ENCODE data around the gene MACROD2. TPM values are rescaled to one million over a fixed set of nuclear protein-coding genes. Genes with fewer than 3 reads are reported as not detected.

MACROD2 gene
- total RNA-seq, 1 experiment from 2014 or later: 3.7 TPM

- ATAC-seq: no peak
- intact Hi-C loops (cut with micrococcal nuclease): no loop called here
- RAD21 ChIA-PET (ENCODE audit: low non-redundant PET in 1 of 2, low total read pairs in 2 of 2, uncharacterized antibody in 2 of 2, unreplicated experiment in 2 of 2): no interaction called here
- no peak for TF ChIP-seq ZNF274 (IDR thresholded peaks at IDR 0.05; ENCODE audit: low read depth, low read length)
- TF ChIP-seq, protein P1, sequence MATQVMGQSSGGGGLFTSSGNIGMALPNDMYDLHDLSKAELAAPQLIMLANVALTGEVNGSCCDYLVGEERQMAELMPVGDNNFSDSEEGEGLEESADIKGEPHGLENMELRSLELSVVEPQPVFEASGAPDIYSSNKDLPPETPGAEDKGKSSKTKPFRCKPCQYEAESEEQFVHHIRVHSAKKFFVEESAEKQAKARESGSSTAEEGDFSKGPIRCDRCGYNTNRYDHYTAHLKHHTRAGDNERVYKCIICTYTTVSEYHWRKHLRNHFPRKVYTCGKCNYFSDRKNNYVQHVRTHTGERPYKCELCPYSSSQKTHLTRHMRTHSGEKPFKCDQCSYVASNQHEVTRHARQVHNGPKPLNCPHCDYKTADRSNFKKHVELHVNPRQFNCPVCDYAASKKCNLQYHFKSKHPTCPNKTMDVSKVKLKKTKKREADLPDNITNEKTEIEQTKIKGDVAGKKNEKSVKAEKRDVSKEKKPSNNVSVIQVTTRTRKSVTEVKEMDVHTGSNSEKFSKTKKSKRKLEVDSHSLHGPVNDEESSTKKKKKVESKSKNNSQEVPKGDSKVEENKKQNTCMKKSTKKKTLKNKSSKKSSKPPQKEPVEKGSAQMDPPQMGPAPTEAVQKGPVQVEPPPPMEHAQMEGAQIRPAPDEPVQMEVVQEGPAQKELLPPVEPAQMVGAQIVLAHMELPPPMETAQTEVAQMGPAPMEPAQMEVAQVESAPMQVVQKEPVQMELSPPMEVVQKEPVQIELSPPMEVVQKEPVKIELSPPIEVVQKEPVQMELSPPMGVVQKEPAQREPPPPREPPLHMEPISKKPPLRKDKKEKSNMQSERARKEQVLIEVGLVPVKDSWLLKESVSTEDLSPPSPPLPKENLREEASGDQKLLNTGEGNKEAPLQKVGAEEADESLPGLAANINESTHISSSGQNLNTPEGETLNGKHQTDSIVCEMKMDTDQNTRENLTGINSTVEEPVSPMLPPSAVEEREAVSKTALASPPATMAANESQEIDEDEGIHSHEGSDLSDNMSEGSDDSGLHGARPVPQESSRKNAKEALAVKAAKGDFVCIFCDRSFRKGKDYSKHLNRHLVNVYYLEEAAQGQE (IDR thresholded peaks at IDR 0.05; ENCODE audit: low read depth): no peak
- TF ChIP-seq, protein P2, sequence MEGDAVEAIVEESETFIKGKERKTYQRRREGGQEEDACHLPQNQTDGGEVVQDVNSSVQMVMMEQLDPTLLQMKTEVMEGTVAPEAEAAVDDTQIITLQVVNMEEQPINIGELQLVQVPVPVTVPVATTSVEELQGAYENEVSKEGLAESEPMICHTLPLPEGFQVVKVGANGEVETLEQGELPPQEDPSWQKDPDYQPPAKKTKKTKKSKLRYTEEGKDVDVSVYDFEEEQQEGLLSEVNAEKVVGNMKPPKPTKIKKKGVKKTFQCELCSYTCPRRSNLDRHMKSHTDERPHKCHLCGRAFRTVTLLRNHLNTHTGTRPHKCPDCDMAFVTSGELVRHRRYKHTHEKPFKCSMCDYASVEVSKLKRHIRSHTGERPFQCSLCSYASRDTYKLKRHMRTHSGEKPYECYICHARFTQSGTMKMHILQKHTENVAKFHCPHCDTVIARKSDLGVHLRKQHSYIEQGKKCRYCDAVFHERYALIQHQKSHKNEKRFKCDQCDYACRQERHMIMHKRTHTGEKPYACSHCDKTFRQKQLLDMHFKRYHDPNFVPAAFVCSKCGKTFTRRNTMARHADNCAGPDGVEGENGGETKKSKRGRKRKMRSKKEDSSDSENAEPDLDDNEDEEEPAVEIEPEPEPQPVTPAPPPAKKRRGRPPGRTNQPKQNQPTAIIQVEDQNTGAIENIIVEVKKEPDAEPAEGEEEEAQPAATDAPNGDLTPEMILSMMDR (IDR thresholded peaks at IDR 0.05 in 2 of 3, conservative IDR thresholded peaks at IDR 0.05 in 1 of 3; ENCODE audit: borderline replicate concordance in 1 of 3, insufficient read depth in 1 of 3, low read depth in 2 of 3, low read length in 2 of 3): no peak
- TF ChIP-seq, protein P3, sequence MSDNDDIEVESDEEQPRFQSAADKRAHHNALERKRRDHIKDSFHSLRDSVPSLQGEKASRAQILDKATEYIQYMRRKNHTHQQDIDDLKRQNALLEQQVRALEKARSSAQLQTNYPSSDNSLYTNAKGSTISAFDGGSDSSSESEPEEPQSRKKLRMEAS (IDR thresholded peaks at IDR 0.05): no peak
- no peak for TF ChIP-seq FOSL1 (IDR thresholded peaks at IDR 0.05; ENCODE audit: low read depth)
- no peak for TF ChIP-seq ELF1 (IDR thresholded peaks at IDR 0.05; ENCODE audit: borderline replicate concordance, low read depth)
- TF ChIP-seq POLR2AphosphoS5 (IDR thresholded peaks at IDR 0.05; ENCODE audit: low read depth, low read length): no peak
- TF ChIP-seq JUND (IDR thresholded peaks at IDR 0.05): no peak
- TF ChIP-seq ATF3 (IDR thresholded peaks at IDR 0.05): no peak
- TF ChIP-seq CEBPB (IDR thresholded peaks at IDR 0.05; ENCODE audit: low read depth): no peak
- TF ChIP-seq, protein P4, sequence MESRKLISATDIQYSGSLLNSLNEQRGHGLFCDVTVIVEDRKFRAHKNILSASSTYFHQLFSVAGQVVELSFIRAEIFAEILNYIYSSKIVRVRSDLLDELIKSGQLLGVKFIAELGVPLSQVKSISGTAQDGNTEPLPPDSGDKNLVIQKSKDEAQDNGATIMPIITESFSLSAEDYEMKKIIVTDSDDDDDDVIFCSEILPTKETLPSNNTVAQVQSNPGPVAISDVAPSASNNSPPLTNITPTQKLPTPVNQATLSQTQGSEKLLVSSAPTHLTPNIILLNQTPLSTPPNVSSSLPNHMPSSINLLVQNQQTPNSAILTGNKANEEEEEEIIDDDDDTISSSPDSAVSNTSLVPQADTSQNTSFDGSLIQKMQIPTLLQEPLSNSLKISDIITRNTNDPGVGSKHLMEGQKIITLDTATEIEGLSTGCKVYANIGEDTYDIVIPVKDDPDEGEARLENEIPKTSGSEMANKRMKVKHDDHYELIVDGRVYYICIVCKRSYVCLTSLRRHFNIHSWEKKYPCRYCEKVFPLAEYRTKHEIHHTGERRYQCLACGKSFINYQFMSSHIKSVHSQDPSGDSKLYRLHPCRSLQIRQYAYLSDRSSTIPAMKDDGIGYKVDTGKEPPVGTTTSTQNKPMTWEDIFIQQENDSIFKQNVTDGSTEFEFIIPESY (IDR thresholded peaks at IDR 0.05; ENCODE audit: extremely low read depth, insufficient replicate concordance, low read length): no peak
- no peak for TF ChIP-seq EZH2 (IDR thresholded peaks at IDR 0.05)
- TF ChIP-seq POLR2A (IDR thresholded peaks at IDR 0.05; ENCODE audit: borderline replicate concordance, extremely low read depth, insufficient read depth, insufficient read length): no peak
- TF ChIP-seq CBX3 (IDR thresholded peaks at IDR 0.05; ENCODE audit: low read depth): no peak
- TF ChIP-seq EGR1 (IDR thresholded peaks at IDR 0.05; ENCODE audit: low read depth): no peak
- no peak for TF ChIP-seq ZFX (IDR thresholded peaks at IDR 0.05)
- no peak for TF ChIP-seq SRF (IDR thresholded peaks at IDR 0.05; ENCODE audit: low read depth)
- no peak for TF ChIP-seq RAD21 (IDR thresholded peaks at IDR 0.05; ENCODE audit: low read depth)
- no peak for TF ChIP-seq TCF7L2 (IDR thresholded peaks at IDR 0.05; ENCODE audit: borderline replicate concordance, extremely low read depth, insufficient read depth, insufficient read length)
- H4K20me1 ChIP-seq (ENCODE audit: insufficient read depth): no peaks in the 10 kb centered on the region
- H3K4me2 ChIP-seq (ENCODE audit: low read length): no peak overlapping the region
- no peaks in the 10 kb centered on the region for H3K79me2 ChIP-seq (ENCODE audit: insufficient read depth, low read length)
- no TSS peak for BruUV-seq (replicated peaks)
- no peak for DNase-seq (ENCODE audit: low read depth, low spot score)
- H3K9me2 ChIP-seq (ENCODE audit: insufficient read depth): no peaks in the 10 kb centered on the region
- CTCF ChIA-PET: no interaction called here
- POLR2A ChIA-PET: no interaction called here
- H3K9me3 ChIP-seq (ENCODE audit: control insufficient read depth in 1 of 2, insufficient read depth in 1 of 2, low read depth in 1 of 2, low read length in 2 of 2): 0 out of 4 replicates have a peak, but pooled peaks cover 0 to 3% of the 10 kb centered on the region in 2 experiments
- no peaks in the 10 kb centered on the region for H3K27me3 ChIP-seq (ENCODE audit: insufficient read depth, low read length)
- H3K4me1 ChIP-seq (ENCODE audit: control insufficient read depth in 1 of 2, insufficient read depth in 2 of 2, low read length in 2 of 2): no peaks in the 10 kb centered on the region
- no peak overlapping the region for H3K9ac ChIP-seq (ENCODE audit: low read length)
- H2AFZ ChIP-seq (ENCODE audit: low read depth, low read length, poor library complexity, severe bottlenecking): no peak overlapping the region
- no peak overlapping the region for H3K27ac ChIP-seq (ENCODE audit: low read depth, low read length)
- no peak overlapping the region for H3K4me3 ChIP-seq (replicated peaks in 1 of 2; ENCODE audit: low read depth in 1 of 2, low read length in 2 of 2)
- H3K36me3 ChIP-seq (ENCODE audit: control insufficient read depth in 1 of 2, insufficient read depth in 2 of 2, low read length in 2 of 2): no peaks in the 10 kb centered on the region
These were observed 448.8 kb downstream of the MACROD2 start for GRCh38 chr20:14444106-14444505.

All from HCT116 (cell line).